ENCODE results near the gene ZC3H10. TPM values are rescaled to one million over a fixed set of nuclear protein-coding genes. Genes with fewer than 3 reads are reported as not detected.
A peak's percentile ranks its signal among the peaks of the same experiment; 100 is the strongest.

The ZC3H10 gene
- total RNA-seq, 1 donor from 2014 or later: 11.6 TPM

- Mint-ChIP-seq H3K27me3 (peaks cover 3% of the 10 kb centered on the region), H3K27ac (peak overlapping the region; percentile 100), H3K4me1 (ENCODE audit: unreplicated experiment) (peaks cover 45% of the 10 kb centered on the region), H3K36me3 (peaks cover 55% of the 10 kb centered on the region), H3K4me3 (peak overlapping the region; percentile 100), H3K9me3 (no peaks in the 10 kb centered on the region)
- TF ChIP-seq, protein P1, sequence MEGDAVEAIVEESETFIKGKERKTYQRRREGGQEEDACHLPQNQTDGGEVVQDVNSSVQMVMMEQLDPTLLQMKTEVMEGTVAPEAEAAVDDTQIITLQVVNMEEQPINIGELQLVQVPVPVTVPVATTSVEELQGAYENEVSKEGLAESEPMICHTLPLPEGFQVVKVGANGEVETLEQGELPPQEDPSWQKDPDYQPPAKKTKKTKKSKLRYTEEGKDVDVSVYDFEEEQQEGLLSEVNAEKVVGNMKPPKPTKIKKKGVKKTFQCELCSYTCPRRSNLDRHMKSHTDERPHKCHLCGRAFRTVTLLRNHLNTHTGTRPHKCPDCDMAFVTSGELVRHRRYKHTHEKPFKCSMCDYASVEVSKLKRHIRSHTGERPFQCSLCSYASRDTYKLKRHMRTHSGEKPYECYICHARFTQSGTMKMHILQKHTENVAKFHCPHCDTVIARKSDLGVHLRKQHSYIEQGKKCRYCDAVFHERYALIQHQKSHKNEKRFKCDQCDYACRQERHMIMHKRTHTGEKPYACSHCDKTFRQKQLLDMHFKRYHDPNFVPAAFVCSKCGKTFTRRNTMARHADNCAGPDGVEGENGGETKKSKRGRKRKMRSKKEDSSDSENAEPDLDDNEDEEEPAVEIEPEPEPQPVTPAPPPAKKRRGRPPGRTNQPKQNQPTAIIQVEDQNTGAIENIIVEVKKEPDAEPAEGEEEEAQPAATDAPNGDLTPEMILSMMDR (conservative IDR thresholded peaks at IDR 0.05): no peak
- DNase-seq (ENCODE audit: extremely low spot score, unreplicated experiment): no peak
Observed at GRCh38 chr12:56161690-56162351, 43.8 kb downstream of the ZC3H10 start.

- Mint-ChIP-seq H3K27ac (peak overlapping the region; percentile 100), H3K4me3 (peak overlapping the region; percentile 66), H3K36me3 (peaks cover 59% of the 10 kb centered on the region), H3K27me3 (peaks cover 3% of the 10 kb centered on the region), H3K9me3 (no peaks in the 10 kb centered on the region), H3K4me1 (ENCODE audit: unreplicated experiment) (peaks cover 40% of the 10 kb centered on the region)
- no peak for DNase-seq (ENCODE audit: extremely low spot score, unreplicated experiment)
- TF ChIP-seq, protein P1 (conservative IDR thresholded peaks at IDR 0.05): no peak
Observed at GRCh38 chr12:56162468-56163290, 44.6 kb downstream of the ZC3H10 start.

DNA sequence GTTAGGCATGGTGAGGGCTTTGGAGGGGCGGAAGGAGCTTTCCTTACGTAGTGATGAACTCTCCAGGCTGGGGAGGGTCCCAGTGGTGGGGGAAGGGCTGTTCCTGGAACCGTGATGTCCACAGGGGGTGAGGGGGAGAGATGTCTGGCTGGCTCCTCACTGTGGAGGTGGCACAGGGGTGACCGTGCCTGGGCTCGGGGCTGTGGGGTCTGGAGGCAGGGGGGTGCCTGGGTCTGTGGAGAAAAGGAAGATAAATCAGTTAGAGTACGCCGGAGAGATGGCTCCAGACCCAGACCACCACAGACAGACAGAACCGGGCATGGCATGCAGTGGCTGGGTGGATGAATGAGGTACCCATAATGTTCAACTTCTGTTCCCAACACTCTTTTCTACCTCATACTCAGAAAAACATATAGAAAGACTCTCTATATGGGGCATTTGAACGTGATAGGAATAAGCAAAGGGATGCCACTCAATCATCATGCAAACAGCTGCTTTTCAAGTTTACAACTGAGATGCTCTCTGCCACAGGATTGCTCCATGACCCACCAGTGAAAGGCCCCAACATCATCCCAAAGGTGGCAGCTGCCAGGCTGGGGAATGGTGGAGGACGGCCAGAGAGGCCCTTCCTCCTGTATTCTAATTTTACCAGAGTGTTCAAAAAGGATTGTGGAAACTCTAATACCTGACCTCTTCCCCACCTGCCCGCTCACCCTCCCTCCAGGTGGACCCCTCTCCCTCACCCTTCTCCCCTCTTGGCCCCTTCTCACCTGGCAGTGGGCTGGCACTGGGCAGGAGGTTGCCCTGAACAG lies 45.7 kb downstream of the ZC3H10 start:
- no peak for DNase-seq (ENCODE audit: extremely low spot score, unreplicated experiment)
- Mint-ChIP-seq H3K27ac (peak overlapping the region; percentile 100), H3K4me1 (ENCODE audit: unreplicated experiment) (peaks cover 40% of the 10 kb centered on the region), H3K27me3 (no peaks in the 10 kb centered on the region), H3K4me3 (peak overlapping the region; percentile 65), H3K36me3 (peaks cover 58% of the 10 kb centered on the region), H3K9me3 (no peaks in the 10 kb centered on the region)
- TF ChIP-seq, protein P1 (conservative IDR thresholded peaks at IDR 0.05): no peak

DNA sequence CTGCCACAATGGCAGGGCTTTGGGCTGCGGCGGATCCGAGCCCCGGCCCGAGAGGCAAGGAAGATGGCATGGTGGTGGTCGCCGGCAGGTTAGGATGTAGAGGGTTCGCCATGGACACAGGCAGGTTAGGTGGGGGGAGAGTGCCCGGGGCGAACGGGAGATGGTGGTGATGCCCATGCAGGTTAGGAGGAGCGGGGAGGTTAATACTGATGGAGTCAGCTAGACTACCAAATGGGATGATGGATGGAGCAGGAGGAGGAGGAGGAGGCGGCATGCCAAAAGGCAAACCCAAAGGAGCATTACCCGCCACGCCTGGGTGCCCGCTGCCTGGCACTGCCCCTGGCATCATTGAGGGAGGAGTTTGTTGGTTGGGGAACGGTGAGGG lies 46.3 kb downstream of the ZC3H10 start:
- Mint-ChIP-seq H3K27ac (peak overlapping the region; percentile 100), H3K36me3 (peaks cover 52% of the 10 kb centered on the region), H3K4me3 (peak overlapping the region; percentile 22), H3K4me1 (ENCODE audit: unreplicated experiment) (peaks cover 35% of the 10 kb centered on the region), H3K9me3 (no peaks in the 10 kb centered on the region), H3K27me3 (no peaks in the 10 kb centered on the region)
- no peak for DNase-seq (ENCODE audit: extremely low spot score, unreplicated experiment)
- TF ChIP-seq, protein P1 (conservative IDR thresholded peaks at IDR 0.05): no peak

- peaks cover 47% of the 10 kb centered on the region for H3K36me3 Mint-ChIP-seq
- peak overlapping the region; percentile 82 for H3K27ac Mint-ChIP-seq
- no peaks in the 10 kb centered on the region for H3K9me3 Mint-ChIP-seq
- no peak overlapping the region for H3K4me3 Mint-ChIP-seq
- H3K27me3 Mint-ChIP-seq: no peaks in the 10 kb centered on the region
- no peak for DNase-seq (ENCODE audit: extremely low spot score, unreplicated experiment)
- peaks cover 25% of the 10 kb centered on the region for H3K4me1 Mint-ChIP-seq (ENCODE audit: unreplicated experiment)
- TF ChIP-seq, protein P1 (conservative IDR thresholded peaks at IDR 0.05): no peak
Observed at GRCh38 chr12:56165369-56165768, 47.3 kb downstream of the ZC3H10 start.
